AG10803 (cell line): ENCODE data around the gene KRT8.
A peak's percentile ranks its signal among the peaks of the same experiment; 100 is the strongest.

Source experiments
- DNase-seq: peaks from one replicate; pipeline ENCODE4 v3.0.0; 2010; ENCODE audit warnings: low read depth
- H3K4me3 ChIP-seq: 2 replicates; pipeline ENCODE4 v1.5.1; 2011; ENCODE audit warnings: mild to moderate bottlenecking, low read length, control low read depth
- CTCF ChIP-seq: conservative IDR thresholded peaks from 2 replicates; pipeline ENCODE4 v1.5.1; 2011; ENCODE audit warnings: mild to moderate bottlenecking, low read length, control low read depth, inconsistent platforms

Gene KRT8

GRCh38 chr12:52949413-52950331 is 44.8 kb upstream of the KRT8 start:
- H3K4me3 ChIP-seq: peak overlapping the region; percentile 63
- DNase-seq: peak; percentile 81
- TF ChIP-seq CTCF: no peak

DNA sequence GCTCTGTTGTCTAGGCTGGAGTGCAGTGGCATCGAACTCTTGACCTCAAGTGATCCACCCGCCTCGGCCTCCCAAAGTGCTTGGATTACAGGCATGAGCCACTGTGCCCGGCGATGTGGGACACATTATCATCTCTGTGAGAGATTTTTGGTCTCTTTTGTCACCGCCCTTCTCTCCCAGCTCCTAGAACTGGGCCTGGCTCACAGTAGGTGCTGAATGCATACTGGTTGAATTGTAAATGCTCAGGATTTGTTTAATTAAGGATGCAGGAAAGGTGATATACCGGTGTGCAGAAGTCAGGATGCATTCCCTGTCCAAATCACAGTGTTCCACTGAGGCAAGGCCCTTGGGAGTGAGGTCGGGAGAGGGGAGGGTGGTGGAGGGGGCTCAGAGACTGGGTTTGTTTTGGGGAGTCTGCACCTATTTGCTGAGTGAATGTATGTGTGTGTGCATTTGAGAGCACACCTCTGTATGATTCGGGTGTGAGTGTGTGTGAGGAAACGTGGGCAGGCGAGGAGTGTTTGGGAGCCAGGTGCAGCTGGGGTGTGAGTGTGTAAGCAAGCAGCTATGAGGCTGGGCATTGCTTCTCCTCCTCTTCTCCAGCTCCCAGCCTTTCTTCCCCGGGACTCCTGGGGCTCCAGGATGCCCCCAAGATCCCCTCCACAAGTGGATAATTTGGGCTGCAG is 43.0 kb upstream of the KRT8 start:
- no peak for DNase-seq
- no peak overlapping the region for H3K4me3 ChIP-seq
- TF ChIP-seq CTCF: no peak

DNA sequence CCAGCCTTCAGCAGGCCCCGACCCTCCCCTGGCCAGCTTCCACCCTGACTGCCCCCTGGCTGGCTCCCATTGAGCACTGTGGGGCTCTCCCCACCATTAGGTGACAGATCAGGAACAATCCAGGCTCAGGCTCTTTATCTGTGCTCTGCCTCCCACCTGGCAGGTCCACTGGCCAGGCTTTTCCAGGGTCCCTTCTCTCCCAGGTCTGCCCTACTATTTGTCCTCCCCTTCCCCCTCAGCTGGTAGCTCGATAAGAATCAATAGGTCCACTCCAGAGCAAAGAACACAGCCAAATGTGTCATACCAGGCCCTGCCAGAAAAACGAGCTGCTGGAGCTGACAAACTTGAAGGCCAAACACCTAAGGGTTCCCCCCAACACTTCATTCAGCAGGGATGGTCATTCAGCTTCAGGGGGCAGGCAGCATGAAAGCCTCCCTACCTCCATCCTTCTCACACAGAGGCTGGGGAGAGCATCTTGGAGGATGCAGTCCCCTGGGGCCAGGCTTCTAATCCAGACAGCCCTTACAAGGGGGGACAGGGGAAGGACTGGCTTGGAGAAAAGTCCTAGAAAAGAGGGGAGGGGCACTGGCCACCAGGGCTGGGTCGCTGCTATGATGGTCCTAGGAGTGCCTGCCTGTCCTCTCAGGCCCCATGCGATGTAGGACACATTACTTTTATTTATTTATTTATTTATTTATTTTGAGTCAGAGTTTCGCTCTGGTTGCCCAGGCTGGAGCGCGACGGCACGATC is 42.1 kb upstream of the KRT8 start:
- no peak for TF ChIP-seq CTCF
- DNase-seq: no peak
- H3K4me3 ChIP-seq: no peak overlapping the region

DNA sequence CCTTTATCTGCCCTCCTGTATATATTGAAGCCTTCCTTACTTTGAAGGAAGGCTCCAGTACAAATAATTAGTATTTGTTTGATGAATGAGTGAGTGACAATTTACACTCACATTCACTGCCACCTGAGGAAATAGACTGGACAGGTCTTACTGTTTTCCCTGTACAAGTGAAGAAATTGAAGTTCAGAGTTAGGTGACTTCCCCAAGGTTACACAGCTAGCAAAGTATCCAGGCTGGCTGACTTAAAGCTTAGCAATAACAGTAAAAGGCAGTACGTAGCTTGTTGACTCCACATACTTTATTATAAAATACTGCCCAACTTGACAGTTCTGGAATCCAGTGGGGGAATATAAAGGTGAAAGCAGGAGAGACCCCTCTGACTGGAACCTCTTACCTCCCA is 41.5 kb upstream of the KRT8 start:
- H3K4me3 ChIP-seq: no peak overlapping the region
- DNase-seq: no peak
- no peak for TF ChIP-seq CTCF

- peak; percentile 59 for DNase-seq
- no peak for TF ChIP-seq CTCF
- H3K4me3 ChIP-seq: no peak overlapping the region
Observed at GRCh38 chr12:52945389-52946232, 40.7 kb upstream of the KRT8 start.

DNA sequence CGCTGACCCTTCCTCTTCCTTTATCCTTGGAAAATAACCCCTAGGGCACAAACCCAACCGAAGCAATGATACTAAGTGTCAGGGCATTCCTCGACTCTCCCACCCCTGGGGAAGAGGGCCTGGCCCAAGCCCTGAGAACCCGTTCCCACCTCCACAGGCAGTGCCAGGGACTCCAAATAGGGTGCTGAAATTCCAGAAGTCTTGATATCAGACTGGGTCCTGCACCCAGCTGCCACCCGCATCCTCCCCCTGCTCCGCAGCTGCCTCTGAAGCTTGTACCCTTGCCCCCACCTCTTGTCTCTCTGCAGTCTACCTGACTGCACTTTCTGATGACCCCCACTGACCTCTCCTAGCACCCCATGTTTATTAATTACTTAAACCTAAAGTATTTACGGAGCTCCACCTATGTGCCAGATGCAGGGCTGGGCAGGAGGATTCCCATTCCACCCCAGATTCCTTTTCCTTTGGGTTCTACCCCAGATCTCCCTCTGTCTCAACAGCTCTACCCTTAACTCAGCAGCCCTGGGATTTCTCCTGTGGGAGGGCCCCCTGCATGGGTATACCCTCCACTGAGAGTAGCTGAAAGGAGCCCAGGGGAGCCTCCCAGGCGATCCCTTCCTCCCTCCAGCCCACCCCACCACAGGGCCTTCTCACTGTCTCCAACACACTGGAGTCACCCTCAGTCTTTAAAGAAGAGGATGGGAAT is 40.0 kb upstream of the KRT8 start:
- H3K4me3 ChIP-seq: no peak overlapping the region
- no peak for TF ChIP-seq CTCF
- no peak for DNase-seq
